Erythroblast (primary cell): ENCODE results near the gene KCNIP4.

Experiments used
- GATA1 ChIP-seq: IDR thresholded peaks from 2 replicates; pipeline ENCODE4 v1.6.1; 2011; ENCODE audit warnings: low read depth, mild to moderate bottlenecking, control low read depth, low read length, moderate library complexity
- POLR2A ChIP-seq: IDR thresholded peaks from 2 replicates; pipeline ENCODE4 v1.6.1; 2011; ENCODE audit warnings: mild to moderate bottlenecking, low read length

GRCh38 chr4:21962691-21963090, 14.1 kb upstream of the KCNIP4 start:
- TF ChIP-seq POLR2A (no peak), GATA1 (no peak)
